Hippocampal formation (tissue), 2 donors: Measurements from ENCODE around the gene DOP1B.

Source experiments
- DNase-seq, 2 donors: peaks; one replicate each; lab custom pipeline; 2025; lab: John Stamatoyannopoulos, UW

DOP1B gene

GRCh38 chr21:36205962-36206361 lies 49.3 kb downstream of the DOP1B start:
- DNase-seq, result no peak
